HT1080 (cell line): ENCODE data around the gene BORCS6. TPM values are rescaled to one million over a fixed set of nuclear protein-coding genes. Genes with fewer than 3 reads are reported as not detected.
"Not testable (repeated sequence)": the region's sequence is repeated elsewhere in the genome, so short reads cannot be mapped to it uniquely, and the experiment has no call there.

Experiments
- DNase-seq: peaks from one replicate; pipeline ENCODE4 v3.0.0-alpha.2; 2015; ENCODE audit warnings: low read depth
- polyA plus RNA-seq, 2 experiments: library from polyadenylated mRNA; depleted of rRNA; stranded (reverse); fragments of >200 nt; gene quantifications; 2 replicates each; pipeline ENCODE4 v1.2.3, GENCODE V29; 2015
- total RNA-seq: library from RNA; depleted of rRNA; stranded (reverse); fragments of >200 nt; shearing (Covaris generic); gene quantifications from 2 replicates; pipeline ENCODE4 v1.2.3, GENCODE V29; 2014; rRNA removed

BORCS6 gene
- 6.5 and 9.9 TPM in 2 replicates for total RNA-seq
- polyA plus RNA-seq (2015; cell fraction: cytosol; rRNA removed), result 3.7 and 3.9 TPM in 2 replicates
- polyA plus RNA-seq (2015; cell fraction: nucleus; rRNA removed), result 2.5 and 2.8 TPM in 2 replicates

DNA sequence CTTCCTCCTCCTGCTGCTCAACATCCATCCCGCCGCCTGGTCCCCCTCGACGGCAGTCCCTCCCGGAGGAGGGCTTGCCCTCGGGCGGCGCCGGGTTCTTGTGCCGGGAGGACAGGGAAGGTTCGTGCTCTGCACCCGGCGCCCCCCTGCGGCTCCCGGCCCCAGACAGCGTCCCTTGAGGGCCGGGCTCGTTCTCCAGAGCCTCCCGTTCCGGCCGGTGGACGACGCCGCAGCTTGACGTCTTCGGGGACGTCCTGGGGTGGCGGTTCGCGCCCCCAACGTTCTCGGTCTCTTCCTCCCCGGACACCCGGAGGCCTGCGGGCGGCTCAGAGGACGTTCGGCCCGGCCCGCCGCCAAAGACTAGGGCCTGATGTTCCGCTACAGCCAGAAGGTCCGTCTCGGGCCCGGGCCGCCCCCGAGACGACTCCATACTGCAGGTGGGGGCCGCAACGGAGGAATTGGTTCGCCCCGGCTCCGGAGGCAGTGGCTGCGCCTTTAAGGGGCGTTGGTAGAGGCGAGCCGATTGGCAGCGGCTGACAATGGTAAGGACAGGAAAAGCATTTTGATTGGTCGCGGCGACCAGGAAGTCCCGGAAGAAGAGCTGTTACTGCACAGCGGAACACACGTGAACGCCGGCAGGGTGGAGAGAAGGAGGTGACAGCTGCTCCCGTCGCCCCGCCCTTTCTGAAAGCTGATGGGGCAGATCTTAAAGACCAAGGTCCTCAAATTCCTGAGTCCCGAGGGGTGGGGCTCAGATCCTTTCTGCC is at the start of gene BORCS6:
BORCS6 (minus strand) TSS at position 470 of the 767 bp plus-strand sequence; CDS start at position 430, 40 bp downstream.
- DNase-seq, result peak; percentile 99

DNA sequence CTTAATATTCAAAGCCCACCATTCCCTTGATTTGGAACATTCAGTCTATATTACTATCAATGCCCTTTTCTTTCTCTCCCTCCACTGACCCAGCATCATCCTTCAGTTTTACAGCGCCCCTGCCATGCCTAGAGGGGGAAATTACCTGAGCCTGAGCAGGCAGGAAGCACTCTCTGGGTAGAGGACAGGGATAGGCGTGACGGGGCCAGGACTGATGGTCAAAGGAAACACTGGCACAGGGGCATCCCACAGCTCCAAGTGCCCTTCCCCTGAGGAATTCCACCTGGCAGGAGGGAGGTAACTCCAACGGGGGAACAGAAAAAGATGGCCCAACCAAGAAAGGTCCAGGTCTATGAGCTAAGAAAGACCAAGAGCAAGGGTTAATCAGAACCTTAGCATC is 47.9 kb upstream of the BORCS6 start:
- no peak for DNase-seq

DNA sequence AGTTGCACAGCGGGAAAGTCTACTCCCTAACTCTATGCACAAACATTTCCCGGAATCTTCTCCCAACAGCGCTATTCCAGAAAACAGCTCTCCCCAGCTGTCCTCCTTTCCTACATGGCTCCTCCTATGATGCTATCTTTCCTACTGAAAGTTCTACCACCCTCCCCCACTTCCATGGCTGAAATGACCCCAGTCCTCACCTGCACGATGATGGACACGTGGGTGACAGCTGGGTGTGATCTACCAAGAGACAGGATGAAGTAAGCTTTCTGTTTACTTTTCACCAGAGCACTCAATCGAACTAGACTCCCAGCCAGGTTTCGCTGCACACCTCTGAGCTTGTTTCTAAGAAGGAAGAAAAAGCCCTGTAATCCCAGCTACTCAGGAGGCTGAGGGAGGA is 47.2 kb upstream of the BORCS6 start:
- no peak for DNase-seq

DNA sequence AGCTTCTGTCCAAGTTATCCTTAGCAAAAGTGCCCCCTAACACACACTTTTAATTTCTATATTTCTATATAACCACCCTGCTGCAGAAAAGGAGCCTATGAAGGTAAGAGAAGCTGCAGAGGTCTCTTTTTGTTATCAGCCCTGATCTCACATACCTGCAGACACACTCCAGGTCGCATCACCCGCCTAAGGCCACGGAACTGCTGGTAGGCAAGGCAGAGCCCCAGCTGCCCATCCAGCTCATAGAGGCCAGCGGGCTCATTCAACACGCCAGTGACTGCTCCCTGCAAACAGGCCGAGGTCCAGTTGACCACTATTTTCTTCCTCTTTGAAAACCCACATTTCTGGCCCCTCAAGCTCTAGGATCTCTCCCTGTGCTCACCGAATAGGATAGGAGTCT is 45.7 kb upstream of the BORCS6 start:
- no peak for DNase-seq

DNA sequence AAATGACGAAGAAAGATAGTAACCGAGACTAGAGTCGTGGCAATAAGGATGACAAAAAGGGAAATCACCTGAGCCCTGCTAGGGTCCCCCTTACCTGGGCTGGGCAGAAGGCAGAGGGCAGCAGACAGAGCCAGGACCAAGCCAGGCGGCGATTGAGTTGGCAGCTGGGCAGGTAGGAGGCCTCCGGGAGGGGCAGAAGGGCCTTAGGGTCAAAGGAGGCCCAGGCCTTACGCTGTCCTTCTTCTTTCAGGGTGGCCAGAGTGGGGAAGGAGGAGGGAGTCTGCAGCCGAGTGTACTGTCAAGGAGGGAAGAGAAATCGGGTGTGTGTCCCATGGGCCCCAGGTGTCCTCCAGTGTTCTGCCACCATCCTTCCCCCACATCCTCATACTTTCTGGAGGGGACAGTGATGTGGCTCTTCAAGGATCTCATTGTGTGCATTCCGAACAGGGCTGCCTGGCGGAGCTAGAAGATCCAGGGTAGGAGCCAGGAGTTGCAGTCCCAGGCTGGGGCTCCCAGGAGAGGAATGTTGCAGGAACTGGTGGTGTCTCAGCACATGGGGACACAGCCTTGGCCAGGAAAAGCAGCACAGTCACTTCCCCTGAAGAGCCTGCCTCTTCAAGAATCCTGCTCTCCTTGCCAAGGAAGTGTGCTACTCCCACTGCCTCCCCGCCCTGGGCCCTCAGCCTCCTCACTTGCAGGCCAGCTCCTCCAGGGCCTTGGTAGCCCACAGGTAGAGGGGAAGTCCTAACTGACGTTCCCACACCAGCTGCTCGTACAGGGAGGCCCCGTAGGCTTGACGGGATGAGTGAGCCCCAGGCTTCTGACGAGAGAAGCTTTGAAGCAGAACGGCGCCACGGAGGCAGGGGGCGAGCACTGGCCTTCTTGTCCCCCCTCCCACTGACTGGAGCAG is 44.6 kb upstream of the BORCS6 start:
- no peak for DNase-seq

DNA sequence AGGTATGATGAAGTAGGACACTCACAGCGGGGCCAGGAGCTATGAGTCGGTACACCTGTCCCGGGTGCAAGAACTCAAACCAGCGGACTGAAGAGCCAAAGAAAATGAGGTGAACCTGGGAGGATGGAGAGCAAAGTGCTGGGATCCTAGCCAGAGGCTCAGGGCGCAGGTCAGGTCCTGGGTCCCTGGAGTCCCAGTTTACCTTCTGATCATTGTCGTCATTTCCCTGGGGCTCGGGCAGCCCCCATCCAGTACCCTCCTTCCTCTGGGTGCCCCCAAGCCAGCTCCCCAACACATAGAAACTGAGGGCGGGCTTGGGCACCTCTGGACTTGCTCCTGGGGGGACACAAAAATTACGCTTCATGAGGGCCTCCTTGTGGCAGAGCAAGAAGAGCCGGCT is 41.7 kb upstream of the BORCS6 start:
- no peak for DNase-seq

DNA sequence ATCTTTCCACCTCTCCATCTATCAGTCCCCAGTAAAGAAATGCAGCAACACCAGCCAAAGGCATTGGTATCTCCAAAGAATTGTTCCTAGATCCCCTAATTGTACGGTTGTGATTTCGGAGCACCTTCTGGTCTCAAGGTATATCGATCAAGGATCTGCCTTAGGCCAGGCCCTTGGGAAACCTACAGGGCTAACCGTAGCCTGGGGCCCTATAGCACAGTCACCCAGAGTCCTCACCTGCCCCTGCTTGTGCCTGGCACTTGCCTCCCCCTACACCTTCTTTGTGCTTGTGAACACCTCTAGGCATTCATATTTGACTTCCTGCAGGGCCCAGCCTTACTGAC is 37.2 kb upstream of the BORCS6 start:
- no peak for DNase-seq

DNA sequence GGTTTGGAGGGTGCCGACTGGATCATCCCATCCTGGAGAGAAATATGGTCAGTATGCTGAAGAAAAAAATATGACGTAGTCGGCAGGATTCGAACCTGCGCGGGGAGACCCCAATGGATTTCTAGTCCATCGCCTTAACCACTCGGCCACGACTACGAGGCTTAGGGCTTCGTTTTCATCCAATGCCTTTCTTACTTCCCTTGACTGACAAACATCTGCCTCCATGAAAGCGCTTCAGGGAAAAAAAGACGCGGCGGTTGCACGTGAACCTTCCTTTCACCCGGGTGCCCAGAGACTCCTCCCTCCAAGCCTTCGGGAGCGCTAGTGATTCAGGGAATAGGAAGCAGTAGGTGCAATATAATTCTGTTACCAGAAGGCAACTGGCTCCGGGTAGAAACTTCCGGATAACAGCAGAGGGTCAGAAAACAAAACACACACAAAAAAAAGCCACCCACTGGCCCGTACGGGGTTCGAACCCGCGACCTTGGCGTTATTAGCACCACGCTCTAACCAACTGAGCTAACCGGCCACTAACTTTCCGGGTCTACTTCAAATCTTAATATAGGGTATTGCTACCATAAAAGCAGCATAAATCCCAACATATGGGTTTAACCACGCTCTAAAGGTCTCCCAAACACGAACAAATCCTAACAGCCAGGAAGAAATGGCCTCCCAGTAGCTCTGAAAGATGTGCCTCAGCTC is 36.7 kb upstream of the BORCS6 start:
- DNase-seq, result peak; percentile 93

DNA sequence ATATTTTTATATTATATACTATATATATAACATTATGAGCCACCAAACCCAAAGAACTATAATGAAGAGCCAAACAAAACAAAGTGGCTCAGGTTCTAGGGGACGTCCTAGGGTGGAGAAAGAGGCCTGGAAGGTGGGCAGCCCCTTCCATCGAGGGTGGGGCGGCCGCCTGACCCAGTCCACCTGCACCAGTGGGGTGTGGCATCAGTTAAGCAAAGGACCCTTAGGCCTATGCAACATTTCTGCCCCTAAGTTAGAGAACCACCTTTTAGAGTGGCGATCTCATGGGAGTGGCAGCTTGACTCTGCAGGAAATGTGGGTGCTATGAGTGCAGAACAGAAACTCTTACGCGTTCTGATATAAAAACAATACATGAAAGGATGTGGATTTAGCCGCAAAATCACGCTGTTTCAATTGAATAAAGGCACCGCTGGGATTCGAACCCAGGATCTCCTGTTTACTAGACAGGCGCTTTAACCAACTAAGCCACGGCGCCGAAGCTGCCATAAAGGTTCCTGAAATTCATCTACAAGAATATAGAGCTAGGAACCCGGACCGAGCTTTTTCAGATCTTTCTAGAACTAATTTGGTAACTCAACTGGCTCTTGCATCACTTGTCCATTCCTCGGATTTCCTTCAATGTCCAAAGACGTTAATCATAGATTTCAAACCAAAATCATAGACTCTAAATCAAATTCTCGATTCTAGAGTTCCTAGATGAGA is 36.0 kb upstream of the BORCS6 start:
- DNase-seq, result peak; percentile 86

DNA sequence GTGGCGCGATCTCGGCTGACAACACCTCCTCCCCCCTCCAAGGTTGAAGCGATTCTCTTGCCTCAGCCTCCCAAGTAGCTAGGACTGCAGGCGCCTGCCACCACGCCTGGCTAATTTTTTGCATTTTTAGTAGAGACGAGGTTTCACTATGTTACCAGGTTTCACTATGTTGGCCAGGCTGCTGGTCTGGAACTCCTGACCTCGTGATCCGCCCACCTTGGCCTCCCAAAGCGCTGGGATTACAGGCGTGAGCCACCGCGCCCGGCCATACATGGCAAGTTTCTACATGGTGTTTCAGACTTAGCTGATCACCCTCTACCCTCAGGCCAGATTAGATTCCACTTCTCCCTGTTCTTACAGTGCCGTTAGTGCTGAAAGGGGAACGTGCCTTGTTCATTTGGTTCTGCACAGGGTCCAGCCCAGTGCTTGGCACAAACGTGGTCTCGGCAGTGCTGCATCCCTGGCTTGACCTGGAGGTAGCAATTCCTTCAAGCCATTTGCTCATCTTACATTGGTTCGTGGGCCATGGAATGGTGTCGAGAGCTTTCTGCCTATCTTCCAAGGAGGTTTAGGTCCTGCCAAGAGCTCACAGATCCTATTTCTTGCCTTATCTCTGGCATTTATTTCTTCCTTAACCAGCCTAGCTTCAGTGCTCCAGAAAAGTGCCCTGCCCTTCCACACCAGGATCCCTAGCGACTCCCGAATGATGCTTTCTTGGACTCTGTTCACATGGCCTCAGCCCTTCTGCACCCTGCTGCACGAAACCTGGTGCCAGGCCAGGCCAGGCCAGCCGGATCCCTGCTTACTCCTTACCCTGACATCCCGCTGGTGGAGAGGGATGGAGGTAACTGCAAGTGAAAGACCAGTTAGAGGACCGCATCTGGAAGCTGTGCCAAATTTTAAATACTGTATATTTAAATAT is 35.2 kb upstream of the BORCS6 start:
- no peak for DNase-seq

DNA sequence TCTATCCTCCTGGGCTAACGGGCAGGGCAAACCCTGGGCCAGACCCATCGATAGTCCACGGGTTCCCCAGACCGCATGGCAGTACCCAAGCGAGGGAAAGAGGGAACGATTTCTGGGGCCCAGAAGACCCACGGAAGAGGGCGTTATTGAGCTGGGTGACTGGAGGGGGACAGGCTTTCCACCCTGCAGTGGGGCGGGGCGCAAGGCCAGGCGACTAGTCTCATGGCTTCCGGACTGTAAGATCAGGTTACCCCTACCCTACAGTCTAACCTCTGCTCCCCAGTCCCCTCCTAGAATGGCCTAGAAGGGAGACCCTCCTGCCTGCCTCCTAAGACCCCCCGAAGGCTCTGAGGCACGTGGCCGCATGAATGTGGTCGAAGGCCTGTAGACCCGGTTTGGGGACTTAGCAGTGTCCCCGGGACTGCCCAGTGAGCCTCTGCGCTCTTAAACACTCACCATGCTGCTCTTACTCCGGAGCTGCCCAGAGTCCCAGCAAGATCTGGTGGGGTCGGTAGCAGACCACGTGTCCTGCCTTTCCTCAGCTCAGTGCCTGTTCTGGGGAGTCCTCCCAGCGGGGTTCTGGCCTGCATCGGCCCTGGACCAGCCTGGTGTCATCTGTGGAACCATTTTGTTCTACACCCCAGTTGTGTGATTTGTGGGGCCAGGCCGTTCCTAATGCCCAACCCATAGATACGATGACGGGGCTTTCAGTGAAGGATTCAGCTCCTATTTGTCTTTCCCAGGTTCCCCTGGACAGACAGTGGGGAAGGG is 33.6 kb upstream of the BORCS6 start:
- DNase-seq, result peak; percentile 73

DNA sequence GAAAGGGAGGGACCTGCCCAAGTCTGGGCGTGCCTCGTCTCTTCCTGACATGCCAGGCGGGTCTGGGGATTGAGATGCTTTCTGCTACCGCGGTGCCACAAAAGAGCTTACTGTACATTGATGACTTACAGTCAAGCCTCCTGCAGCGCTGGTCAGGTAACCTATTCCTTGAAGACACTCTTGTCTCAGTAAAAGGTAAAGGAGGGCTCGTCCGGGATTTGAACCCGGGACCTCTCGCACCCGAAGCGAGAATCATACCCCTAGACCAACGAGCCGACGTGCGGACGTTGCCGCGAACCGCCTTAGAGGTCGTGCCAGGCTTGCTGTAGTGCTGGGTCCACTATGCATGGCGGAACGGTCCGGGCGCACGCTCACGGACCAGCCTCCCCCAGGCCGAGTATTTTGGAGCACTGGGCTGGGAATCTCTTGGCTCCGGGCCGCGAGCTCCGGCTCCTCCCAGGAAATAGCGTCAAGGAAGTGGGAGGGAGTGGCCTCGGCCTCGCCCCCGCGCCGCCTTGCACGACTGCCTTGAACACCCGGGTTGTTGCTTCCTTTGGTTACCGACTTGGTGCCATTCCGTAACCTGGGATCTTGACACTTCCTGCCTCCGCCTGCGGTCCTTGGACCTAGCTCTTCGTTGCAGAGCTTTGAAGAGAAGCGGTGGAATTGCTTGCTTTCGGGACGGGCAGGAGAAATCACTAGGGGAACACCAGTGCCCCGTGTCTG is 32.8 kb upstream of the BORCS6 start:
- DNase-seq, result peak; percentile 98

DNA sequence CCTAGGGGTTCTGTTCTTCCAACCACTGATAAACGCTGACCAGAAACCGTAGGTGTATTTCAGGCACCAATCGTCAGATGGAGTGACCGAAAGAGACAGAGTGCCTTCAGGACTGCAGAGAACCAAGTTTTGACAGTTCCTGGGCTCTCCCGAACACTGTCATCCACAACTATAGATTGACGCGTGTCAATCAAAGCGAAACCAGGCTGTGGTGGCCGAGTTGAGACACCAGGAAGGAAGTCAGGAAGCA is 32.3 kb upstream of the BORCS6 start:
- no peak for DNase-seq

DNA sequence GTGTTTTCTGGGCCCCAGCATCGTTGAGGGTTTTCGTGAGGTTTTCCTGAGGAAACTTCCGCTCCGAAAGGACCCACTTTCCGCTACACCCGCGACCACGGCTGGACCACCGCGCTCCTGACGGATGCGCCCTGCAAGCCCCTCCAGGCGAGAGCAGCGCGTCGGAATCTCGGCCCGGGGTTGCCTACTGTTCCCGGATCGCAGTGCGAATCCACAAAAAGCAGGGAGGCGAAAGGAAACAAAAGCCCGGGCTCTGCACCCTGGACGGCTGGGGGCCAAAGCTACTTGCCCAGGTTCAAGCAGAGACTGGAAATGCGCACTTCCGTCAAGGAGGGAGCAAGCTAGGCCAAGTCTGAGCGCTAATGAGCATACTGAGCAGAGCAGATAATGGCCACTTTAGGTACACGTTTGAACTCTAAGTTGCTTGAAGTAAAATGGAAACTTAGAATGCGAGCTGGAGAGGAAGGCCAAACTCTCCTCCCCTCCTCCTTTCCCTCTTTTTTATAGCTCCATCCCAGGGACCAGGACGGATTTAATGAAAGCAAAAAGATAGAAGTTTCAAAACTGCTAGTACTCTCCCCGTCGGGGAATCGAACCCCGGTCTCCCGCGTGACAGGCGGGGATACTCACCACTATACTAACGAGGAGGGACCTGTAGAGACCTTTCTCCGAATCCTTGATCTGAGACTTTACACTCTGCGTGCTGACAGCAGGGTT is 31.8 kb upstream of the BORCS6 start:
- peak; percentile 90 for DNase-seq

DNA sequence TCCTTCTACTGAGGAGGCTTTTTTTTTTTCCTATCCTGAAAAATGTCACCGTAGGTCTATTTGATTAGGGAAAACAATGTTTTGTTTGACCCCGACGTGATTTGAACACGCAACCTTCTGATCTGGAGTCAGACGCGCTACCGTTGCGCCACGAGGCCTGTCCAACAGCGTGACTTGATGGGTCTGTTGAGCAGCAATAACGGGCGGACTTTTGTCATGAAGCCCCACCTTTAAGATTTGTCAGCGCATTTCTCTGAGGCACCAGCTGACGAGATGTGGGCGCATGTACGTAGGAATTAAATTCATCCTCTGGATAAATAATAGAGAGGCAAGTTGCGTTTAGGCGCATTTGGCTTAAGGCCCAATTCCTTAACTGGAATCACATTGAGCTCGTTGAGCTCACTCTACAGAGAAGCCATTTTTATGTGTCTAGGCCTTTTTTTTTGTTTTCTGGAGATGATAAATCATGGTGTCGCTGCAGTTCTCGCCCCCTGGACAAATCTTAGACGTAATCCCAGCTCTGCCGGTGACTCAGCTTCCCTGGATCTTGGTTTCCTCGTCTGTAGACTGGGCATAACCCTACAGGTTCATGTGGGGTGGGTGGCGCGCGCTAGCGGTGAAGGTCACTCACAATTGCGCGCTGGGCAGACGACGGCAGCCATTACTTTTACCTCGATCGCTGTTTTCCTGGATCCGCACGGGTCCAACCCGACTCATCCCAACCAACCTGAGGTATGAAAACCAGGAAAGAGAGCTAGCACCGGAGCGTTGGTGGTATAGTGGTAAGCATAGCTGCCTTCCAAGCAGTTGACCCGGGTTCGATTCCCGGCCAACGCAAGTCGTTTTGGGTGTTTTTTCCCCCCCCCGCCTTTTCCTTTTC is 31.0 kb upstream of the BORCS6 start:
- peak; percentile 95 for DNase-seq

DNA sequence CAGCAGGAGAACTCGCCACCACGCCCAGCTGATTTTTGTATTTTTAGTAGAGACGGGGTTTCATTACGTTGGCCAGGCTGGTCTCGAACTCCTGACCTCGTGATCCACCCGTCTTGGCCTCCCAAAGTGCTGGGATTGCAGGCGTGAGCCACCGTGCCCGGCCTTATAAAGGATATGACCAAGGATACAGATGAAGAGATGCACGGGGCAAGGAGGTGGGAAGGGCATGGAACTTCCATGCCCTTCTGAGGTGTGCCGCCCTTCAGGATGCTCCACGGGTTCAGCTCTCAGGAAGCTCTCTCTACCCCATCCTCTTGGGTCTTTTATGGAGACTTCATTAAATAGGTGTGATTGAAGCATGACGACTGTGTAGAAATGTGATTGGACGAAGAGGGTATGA is 24.0 kb upstream of the BORCS6 start:
- DNase-seq, result not testable (repeated sequence)
